Activated CD4-positive, CD25-positive, alpha-beta regulatory T cell (primary cell): ENCODE measurements around the gene SSR3.

Experiments
- DNase-seq, 4 experiments: peaks; one replicate each; lab custom pipeline; 2025; lab: John Stamatoyannopoulos, UW

SSR3 gene

GRCh38 chr3:156491192-156491591 lies 63.7 kb downstream of the SSR3 start:
- no peak for DNase-seq
